Activated CD8-positive, alpha-beta T cell treated with anti-CD3 and anti-CD28 coated beads for 36 hours (primary cell): ENCODE data around the gene BAZ2B. TPM values are rescaled to one million over a fixed set of nuclear protein-coding genes. Genes with fewer than 3 reads are reported as not detected.

Source experiments
- ATAC-seq: fragments of 200-7000 bp; cut with Tn5 transposase; one replicate; pipeline ENCODE4 v1.10.0; 2021; ENCODE audit warnings: mild to moderate bottlenecking, moderate library complexity
- CTCF ChIA-PET: fragments of 350-600 bp; sonication (Branson Sonifier 250); formaldehyde crosslinking; loops from one replicate; lab custom pipeline; 2021; ENCODE audit warnings: antibody characterized with exemption; lab: Charles Lee
- POLR2A ChIA-PET: fragments of 350-600 bp; sonication (Branson Sonifier 250); formaldehyde crosslinking; loops from one replicate; lab custom pipeline; 2021; ENCODE audit warnings: antibody characterized with exemption; lab: Charles Lee
- DNase-seq: peaks from one replicate; pipeline ENCODE4 v3.0.0-alpha.2; 2020
- H3K27ac Mint-ChIP-seq: one replicate; pipeline ENCODE4 v1.8.0; 2021; ENCODE audit warnings: mild to moderate bottlenecking, mixed read lengths
- H3K27me3 Mint-ChIP-seq: one replicate; pipeline ENCODE4 v1.8.0; 2021; ENCODE audit warnings: mixed read lengths
- H3K36me3 Mint-ChIP-seq: one replicate; pipeline ENCODE4 v1.8.0; 2021; ENCODE audit warnings: low read depth, mixed read lengths
- H3K4me1 Mint-ChIP-seq: one replicate; pipeline ENCODE4 v1.8.0; 2021; ENCODE audit warnings: low read depth, mixed read lengths
- H3K4me3 Mint-ChIP-seq: one replicate; pipeline ENCODE4 v1.8.0; 2021; ENCODE audit warnings: mild to moderate bottlenecking, moderate library complexity, mixed read lengths
- H3K9me3 Mint-ChIP-seq: one replicate; pipeline ENCODE4 v1.8.0; 2021; ENCODE audit warnings: mixed read lengths
- intact Hi-C: fragments of 100-400 bp; cut with micrococcal nuclease; formaldehyde crosslinking; loops from one replicate; pipeline ENCODE4 v1.10.0; 2022
- total RNA-seq, 2 experiments: library from RNA; stranded (reverse); gene quantifications; one replicate each; pipeline ENCODE4 v1.2.3, GENCODE V29; 2021
- TF ChIP-seq, protein P1 (sequence below): fragments of 200-600 bp; IDR thresholded peaks from one replicate; pipeline ENCODE4 v1.8.0; 2022; ENCODE audit warnings: antibody characterized with exemption, mild to moderate bottlenecking

The BAZ2B gene
- total RNA-seq, 2 experiments from 2014 or later = 7.7 to 8.2 TPM

DNA sequence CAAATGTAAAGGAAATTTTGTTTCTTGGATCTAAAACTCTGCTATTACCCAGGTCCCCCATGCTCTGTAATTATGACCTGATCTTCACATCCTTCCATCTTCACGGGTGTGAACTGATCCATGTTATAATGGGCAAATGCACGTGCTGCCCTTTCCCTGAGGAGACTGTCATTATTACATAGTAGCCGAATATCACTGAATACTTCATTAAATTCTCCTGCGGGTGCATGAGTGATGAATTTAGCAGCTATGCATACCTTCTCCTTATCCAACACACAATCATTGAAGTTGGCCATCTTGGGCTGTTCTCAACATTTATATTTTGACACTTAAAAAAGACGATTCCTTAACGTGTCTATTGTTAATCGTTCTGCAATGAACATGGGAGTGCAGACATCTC, 153.4 kb downstream of the BAZ2B start:
- H3K4me3 Mint-ChIP-seq = no peak overlapping the region
- peaks cover 7% of the 10 kb centered on the region for H3K36me3 Mint-ChIP-seq
- no peak for DNase-seq
- peaks cover 9% of the 10 kb centered on the region for H3K4me1 Mint-ChIP-seq
- TF ChIP-seq, protein P1, sequence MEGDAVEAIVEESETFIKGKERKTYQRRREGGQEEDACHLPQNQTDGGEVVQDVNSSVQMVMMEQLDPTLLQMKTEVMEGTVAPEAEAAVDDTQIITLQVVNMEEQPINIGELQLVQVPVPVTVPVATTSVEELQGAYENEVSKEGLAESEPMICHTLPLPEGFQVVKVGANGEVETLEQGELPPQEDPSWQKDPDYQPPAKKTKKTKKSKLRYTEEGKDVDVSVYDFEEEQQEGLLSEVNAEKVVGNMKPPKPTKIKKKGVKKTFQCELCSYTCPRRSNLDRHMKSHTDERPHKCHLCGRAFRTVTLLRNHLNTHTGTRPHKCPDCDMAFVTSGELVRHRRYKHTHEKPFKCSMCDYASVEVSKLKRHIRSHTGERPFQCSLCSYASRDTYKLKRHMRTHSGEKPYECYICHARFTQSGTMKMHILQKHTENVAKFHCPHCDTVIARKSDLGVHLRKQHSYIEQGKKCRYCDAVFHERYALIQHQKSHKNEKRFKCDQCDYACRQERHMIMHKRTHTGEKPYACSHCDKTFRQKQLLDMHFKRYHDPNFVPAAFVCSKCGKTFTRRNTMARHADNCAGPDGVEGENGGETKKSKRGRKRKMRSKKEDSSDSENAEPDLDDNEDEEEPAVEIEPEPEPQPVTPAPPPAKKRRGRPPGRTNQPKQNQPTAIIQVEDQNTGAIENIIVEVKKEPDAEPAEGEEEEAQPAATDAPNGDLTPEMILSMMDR = no peak
- ATAC-seq = no peak
- H3K27me3 Mint-ChIP-seq = no peaks in the 10 kb centered on the region
- intact Hi-C loops = no loop called here
- no peak overlapping the region for H3K27ac Mint-ChIP-seq
- peaks cover 2% of the 10 kb centered on the region for H3K9me3 Mint-ChIP-seq
- CTCF ChIA-PET = no interaction called here
- POLR2A ChIA-PET = no interaction called here

DNA sequence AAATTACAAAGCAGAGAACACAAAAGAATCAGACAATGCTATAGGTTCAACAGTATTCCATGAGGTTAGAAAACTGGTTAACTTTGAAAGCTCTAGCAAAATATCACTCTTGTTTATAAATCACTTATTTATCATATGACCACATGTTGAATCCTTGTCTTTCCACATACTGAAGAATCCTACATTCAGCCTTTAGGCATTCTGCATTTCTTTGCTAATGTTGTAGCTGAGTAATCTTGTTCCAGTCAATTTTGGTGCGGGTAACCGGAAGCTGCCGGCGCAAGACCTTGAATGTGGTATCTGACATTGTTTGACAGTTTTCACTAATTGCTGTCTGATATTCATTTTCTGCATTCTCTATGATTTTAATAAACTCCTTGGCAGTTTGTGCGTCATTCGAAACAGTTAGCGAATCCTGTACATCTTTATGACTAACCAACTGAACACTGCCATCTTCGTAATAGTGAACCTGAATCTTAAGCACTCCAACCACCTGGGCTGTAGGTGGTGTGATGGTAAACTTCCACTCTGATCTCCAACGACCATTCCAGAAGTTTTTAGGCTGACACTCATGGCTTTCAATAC, 154.1 kb downstream of the BAZ2B start:
- intact Hi-C loops = no loop called here
- H3K9me3 Mint-ChIP-seq = peaks cover 2% of the 10 kb centered on the region
- H3K36me3 Mint-ChIP-seq = peaks cover 2% of the 10 kb centered on the region
- H3K4me3 Mint-ChIP-seq = no peak overlapping the region
- ChIA-PET CTCF (no interaction called here), POLR2A (no interaction called here)
- no peaks in the 10 kb centered on the region for H3K27me3 Mint-ChIP-seq
- peaks cover 12% of the 10 kb centered on the region for H3K4me1 Mint-ChIP-seq
- ATAC-seq (no peak), DNase-seq (no peak)
- TF ChIP-seq, protein P1 = no peak
- no peak overlapping the region for H3K27ac Mint-ChIP-seq

DNA sequence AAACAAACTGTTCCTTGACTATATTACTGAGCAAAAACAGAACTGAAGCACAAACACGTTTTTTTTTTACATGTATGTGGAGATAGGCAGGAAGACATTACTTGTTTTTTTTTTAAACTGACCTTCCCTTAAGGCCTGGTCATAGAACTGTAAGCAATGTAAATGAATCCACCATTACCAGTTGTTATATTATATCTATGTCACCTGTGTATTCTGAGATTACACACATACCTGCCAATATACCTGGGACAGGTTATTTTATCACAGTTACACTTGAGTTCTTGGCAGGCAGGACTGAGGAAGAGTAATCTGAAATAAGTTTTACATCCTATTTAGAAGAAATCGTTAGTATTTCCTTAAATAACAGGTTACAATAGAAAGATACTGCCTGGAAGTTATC, 155.3 kb downstream of the BAZ2B start:
- CTCF ChIA-PET = no interaction called here
- Mint-ChIP-seq H3K4me3 (no peak overlapping the region), H3K36me3 (no peaks in the 10 kb centered on the region), H3K27me3 (no peaks in the 10 kb centered on the region), H3K9me3 (peaks cover 2% of the 10 kb centered on the region), H3K4me1 (peaks cover 20% of the 10 kb centered on the region), H3K27ac (no peak overlapping the region)
- POLR2A ChIA-PET = no interaction called here
- intact Hi-C loops = no loop called here
- TF ChIP-seq, protein P1 = no peak
- ATAC-seq = no peak
- DNase-seq = no peak

DNA sequence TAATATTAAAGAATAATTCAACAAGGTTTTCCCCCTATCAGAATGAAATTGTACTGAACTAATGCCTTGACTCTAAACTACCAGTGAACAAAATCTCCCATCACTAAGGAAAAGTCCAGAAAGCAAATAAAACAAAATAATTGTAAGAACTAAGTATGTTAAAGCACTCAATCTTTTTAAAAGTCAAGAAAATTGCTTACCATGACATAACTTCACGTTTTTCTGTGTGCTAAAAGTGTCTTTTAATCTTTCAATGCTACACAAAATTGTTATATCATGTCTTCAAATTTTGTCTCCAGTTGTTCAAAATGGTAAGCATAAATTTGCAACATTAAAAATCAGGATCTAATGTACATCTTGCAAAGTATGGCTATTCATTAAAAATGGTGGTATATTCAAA, 156.1 kb downstream of the BAZ2B start:
- CTCF ChIA-PET = no interaction called here
- intact Hi-C loops = no loop called here
- peaks cover 23% of the 10 kb centered on the region for H3K4me1 Mint-ChIP-seq

DNA sequence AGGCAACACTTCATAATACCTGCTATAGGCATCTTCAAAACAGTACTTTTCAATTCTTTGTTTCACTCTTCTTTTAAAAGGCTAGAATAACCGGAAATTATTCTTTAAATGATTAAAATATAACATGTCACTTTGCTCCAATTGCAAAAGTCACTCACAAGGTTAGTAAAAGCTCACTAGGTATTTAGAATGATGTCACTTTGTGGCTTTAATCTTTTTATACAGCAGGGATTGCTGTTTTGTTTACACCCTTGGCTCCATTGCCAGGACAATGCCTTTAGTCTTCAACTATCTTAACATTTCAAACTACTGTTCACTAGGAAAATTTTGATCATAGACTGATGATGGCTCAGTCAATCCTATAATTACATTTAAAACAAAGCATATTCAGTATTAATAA, 157.1 kb downstream of the BAZ2B start:
- intact Hi-C loops = no loop called here
- ATAC-seq = no peak
- POLR2A ChIA-PET = interaction anchor here (0.5 to 0.9 kb wide), 2 partner anchors 8 to 279 kb away, joined by 3 read pairs; no protein-coding TSS in a partner anchor

More for the DNA sequence above, 156.1 kb downstream of the BAZ2B start:
- H3K27me3 Mint-ChIP-seq = no peaks in the 10 kb centered on the region
- H3K36me3 Mint-ChIP-seq = no peaks in the 10 kb centered on the region
- H3K4me3 Mint-ChIP-seq = no peak overlapping the region
- no peak overlapping the region for H3K27ac Mint-ChIP-seq
- POLR2A ChIA-PET = no interaction called here
- ATAC-seq (no peak), DNase-seq (no peak)
- TF ChIP-seq, protein P1 = no peak
- H3K9me3 Mint-ChIP-seq = peaks cover 2% of the 10 kb centered on the region

More for the DNA sequence above, 157.1 kb downstream of the BAZ2B start:
- CTCF ChIA-PET = interaction anchor here (1.3 kb wide), 1 partner anchor 13 kb away, joined by 3 read pairs; no protein-coding TSS in a partner anchor
- Mint-ChIP-seq H3K4me1 (peaks cover 24% of the 10 kb centered on the region), H3K4me3 (no peak overlapping the region), H3K9me3 (no peaks in the 10 kb centered on the region), H3K27me3 (no peaks in the 10 kb centered on the region), H3K27ac (no peak overlapping the region), H3K36me3 (no peaks in the 10 kb centered on the region)
- no peak for DNase-seq
- TF ChIP-seq, protein P1 = no peak
